Measurements from ENCODE around the gene WIPI1. TPM values are rescaled to one million over a fixed set of nuclear protein-coding genes. Genes with fewer than 3 reads are reported as not detected.
A peak's percentile ranks its signal among the peaks of the same experiment; 100 is the strongest.

The WIPI1 gene
- total and polyA plus RNA-seq, 2 experiments from 2014 or later = 67.4 to 79.6 TPM

DNA sequence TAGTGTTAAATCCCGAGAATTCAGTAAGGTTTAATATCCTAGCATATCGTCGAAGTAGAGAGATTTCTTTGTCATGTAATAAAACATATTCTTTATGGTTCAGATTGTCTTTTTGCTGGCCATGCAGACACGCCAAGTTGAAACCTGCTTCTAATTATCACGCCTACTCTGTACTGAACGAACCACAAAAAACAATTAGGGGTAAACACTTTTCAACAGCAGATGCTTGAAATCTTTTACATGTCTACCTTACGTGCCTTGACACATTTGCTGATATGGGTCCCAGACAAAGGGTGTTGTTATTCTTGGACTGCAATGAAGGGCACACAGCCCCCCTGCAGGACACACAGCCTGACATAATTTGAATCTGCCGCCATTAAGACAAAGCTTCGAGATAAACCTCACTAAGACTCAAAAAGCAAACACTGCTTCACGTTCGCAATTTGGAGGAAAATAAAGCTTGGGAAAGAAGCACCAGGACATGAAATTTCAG is 13.3 kb downstream of the WIPI1 start:
- Histone ChIP-seq H3K79me2 (no peaks in the 10 kb centered on the region), H2AFZ (no peak overlapping the region), H3K4me1 (ENCODE audit: insufficient read depth) (peaks cover 15% of the 10 kb centered on the region), H3K27me3 (no peaks in the 10 kb centered on the region), H3K4me3 (no peak overlapping the region), H3K9me2 (replicated peaks; ENCODE audit: insufficient read depth) (no peaks in the 10 kb centered on the region), H3K4me2 (no peak overlapping the region), H3K27ac (no peak overlapping the region), H3K9me3 (ENCODE audit: low read depth) (no peaks in the 10 kb centered on the region), H3K36me3 (replicated peaks; ENCODE audit: insufficient read depth, low read depth) (no peaks in the 10 kb centered on the region), H4K20me1 (ENCODE audit: insufficient read depth, poor library complexity, severe bottlenecking) (no peaks in the 10 kb centered on the region)
- WGBS (ENCODE audit: low lambda C conversion rate, missing lambda C conversion rate) = 80% methylated on average over 11 of the region's 11 CpGs
- no peak for DNase-seq (ENCODE audit: low spot score)
- TF ChIP-seq EZH2 (IDR thresholded peaks at IDR 0.05; ENCODE audit: borderline replicate concordance) (no peak), EZH2phosphoT487 (IDR thresholded peaks at IDR 0.05; ENCODE audit: low read depth, severe bottlenecking, unreplicated experiment) (no peak)
- TF ChIP-seq, protein P1, sequence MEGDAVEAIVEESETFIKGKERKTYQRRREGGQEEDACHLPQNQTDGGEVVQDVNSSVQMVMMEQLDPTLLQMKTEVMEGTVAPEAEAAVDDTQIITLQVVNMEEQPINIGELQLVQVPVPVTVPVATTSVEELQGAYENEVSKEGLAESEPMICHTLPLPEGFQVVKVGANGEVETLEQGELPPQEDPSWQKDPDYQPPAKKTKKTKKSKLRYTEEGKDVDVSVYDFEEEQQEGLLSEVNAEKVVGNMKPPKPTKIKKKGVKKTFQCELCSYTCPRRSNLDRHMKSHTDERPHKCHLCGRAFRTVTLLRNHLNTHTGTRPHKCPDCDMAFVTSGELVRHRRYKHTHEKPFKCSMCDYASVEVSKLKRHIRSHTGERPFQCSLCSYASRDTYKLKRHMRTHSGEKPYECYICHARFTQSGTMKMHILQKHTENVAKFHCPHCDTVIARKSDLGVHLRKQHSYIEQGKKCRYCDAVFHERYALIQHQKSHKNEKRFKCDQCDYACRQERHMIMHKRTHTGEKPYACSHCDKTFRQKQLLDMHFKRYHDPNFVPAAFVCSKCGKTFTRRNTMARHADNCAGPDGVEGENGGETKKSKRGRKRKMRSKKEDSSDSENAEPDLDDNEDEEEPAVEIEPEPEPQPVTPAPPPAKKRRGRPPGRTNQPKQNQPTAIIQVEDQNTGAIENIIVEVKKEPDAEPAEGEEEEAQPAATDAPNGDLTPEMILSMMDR (IDR thresholded peaks at IDR 0.05; ENCODE audit: poor library complexity) = no peak

DNA sequence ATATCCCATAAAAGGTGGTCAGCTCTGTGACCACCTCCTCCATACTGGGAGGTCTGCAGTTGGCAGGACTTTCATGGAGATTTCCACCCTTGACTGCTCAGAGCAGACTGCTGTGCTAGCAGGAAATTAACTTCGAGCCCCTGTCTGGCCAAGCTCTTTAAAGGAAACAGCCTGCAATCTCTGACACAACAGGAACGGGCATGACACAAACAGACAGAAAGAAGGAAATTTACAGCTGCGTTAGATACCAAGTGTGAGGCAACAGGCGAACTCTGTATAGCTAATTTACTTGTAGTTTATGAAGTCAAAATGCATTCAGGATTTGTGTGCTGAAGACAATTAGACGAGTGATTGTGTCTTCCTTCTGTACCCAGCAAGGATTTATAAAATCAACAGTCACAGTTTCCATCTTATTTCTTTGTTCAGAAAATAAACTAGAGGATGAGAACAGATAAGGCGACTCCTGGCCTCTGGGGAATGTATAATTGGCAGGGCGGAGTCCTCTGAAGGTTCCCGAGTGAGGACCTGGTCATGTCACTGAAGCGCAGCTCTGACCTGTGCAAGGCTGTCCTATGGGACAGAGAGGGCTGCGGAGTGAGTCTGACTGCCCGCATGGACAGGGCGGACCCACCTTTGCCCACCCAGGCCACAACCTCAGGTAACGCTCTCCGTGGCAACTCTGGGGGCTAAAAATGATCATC is 16.1 kb downstream of the WIPI1 start:
- TF ChIP-seq EZH2 (IDR thresholded peaks at IDR 0.05; ENCODE audit: borderline replicate concordance) = no peak
- TF ChIP-seq, protein P1 (IDR thresholded peaks at IDR 0.05; ENCODE audit: poor library complexity) = no peak
- TF ChIP-seq EZH2phosphoT487 (IDR thresholded peaks at IDR 0.05; ENCODE audit: low read depth, severe bottlenecking, unreplicated experiment) = no peak
- Histone ChIP-seq H3K9me2 (replicated peaks; ENCODE audit: insufficient read depth) (no peaks in the 10 kb centered on the region), H3K4me3 (no peak overlapping the region), H3K9me3 (ENCODE audit: low read depth) (no peaks in the 10 kb centered on the region), H3K36me3 (replicated peaks; ENCODE audit: insufficient read depth, low read depth) (no peaks in the 10 kb centered on the region), H3K4me1 (ENCODE audit: insufficient read depth) (peaks cover 21% of the 10 kb centered on the region), H2AFZ (no peak overlapping the region), H3K27me3 (no peaks in the 10 kb centered on the region), H3K27ac (peak overlapping the region; percentile 66), H3K79me2 (no peaks in the 10 kb centered on the region), H4K20me1 (ENCODE audit: insufficient read depth, poor library complexity, severe bottlenecking) (no peaks in the 10 kb centered on the region), H3K4me2 (peak overlapping the region; percentile 2)
- 65% methylated on average over 14 of the region's 14 CpGs for WGBS (ENCODE audit: low lambda C conversion rate, missing lambda C conversion rate)
- DNase-seq (ENCODE audit: low spot score) = peak; percentile 26

DNA sequence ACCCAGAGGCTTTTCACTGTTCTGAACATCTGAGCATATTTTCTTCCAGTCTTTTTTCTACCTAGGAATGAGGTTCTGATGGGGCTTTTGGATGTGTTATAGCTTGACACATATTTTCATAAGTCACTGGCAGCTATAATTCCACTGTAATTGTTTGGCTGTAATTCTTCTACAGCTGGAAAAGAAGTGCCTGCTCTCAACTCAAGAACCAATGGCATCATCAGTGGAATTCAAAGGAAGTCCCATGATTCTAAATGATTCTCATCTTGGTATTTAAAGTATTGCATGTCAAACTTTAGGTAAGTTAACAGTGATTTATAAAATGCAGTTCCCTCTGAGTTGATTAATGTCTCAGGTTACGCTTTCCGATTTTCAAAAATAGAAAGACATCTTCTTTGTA is 16.8 kb downstream of the WIPI1 start:
- Histone ChIP-seq H3K4me3 (no peak overlapping the region), H3K27me3 (no peaks in the 10 kb centered on the region), H2AFZ (no peak overlapping the region), H3K4me1 (ENCODE audit: insufficient read depth) (peaks cover 21% of the 10 kb centered on the region), H3K36me3 (replicated peaks; ENCODE audit: insufficient read depth, low read depth) (no peaks in the 10 kb centered on the region), H3K4me2 (no peak overlapping the region), H3K9me2 (replicated peaks; ENCODE audit: insufficient read depth) (no peaks in the 10 kb centered on the region), H4K20me1 (ENCODE audit: insufficient read depth, poor library complexity, severe bottlenecking) (no peaks in the 10 kb centered on the region), H3K27ac (peak overlapping the region; percentile 66), H3K79me2 (no peaks in the 10 kb centered on the region), H3K9me3 (ENCODE audit: low read depth) (no peaks in the 10 kb centered on the region)
- no peak for DNase-seq (ENCODE audit: low spot score)
- 91% methylated on average over 2 of the region's 2 CpGs for WGBS (ENCODE audit: low lambda C conversion rate, missing lambda C conversion rate)
- TF ChIP-seq EZH2phosphoT487 (IDR thresholded peaks at IDR 0.05; ENCODE audit: low read depth, severe bottlenecking, unreplicated experiment) (no peak), EZH2 (IDR thresholded peaks at IDR 0.05; ENCODE audit: borderline replicate concordance) (no peak)
- TF ChIP-seq, protein P1 (IDR thresholded peaks at IDR 0.05; ENCODE audit: poor library complexity) = no peak
